H1 (cell line): ENCODE results near the gene DPPA5. TPM values are rescaled to one million over a fixed set of nuclear protein-coding genes. Genes with fewer than 3 reads are reported as not detected.

Experiments used
- CTCF ChIA-PET: fragments of 300-600 bp; sonication (Branson Sonifier 250); formaldehyde crosslinking; loops from one replicate; lab custom pipeline; 2021; ENCODE audit not compliant: partially characterized antibody; lab: Charles Lee
- POLR2A ChIA-PET: fragments of 300-600 bp; sonication (Branson Sonifier 250); formaldehyde crosslinking; loops from one replicate; lab custom pipeline; 2021; ENCODE audit warnings: inconsistent platforms; ENCODE audit not compliant: partially characterized antibody; lab: Charles Lee
- DNase-seq, 2 experiments: peaks; one replicate each; pipeline versions ENCODE4 v3.0.0 to v3.0.0-alpha.2; 2010 to 2022; ENCODE audit warnings: low spot score in 2 of 2, low read depth in 1 of 2, mixed read lengths in 1 of 2
- FAIRE-seq: peaks from 2 replicates; lab custom pipeline; 2011; peaks lifted over from hg19 to GRCh38; lab: Jason Lieb, UNC
- H2AFZ ChIP-seq: 2 replicates; pipeline ENCODE4 v1.8.1; 2012; ENCODE audit warnings: low read length, inconsistent platforms
- H2AK5ac ChIP-seq: 2 replicates; pipeline ENCODE4 v1.6.1; 2013; ENCODE audit warnings: low read depth, low read length
- H2BK120ac ChIP-seq: replicated peaks from 2 replicates; pipeline ENCODE3; 2013; ENCODE audit warnings: low read depth, low read length, inconsistent platforms
- H2BK12ac ChIP-seq: 2 replicates; pipeline ENCODE4 v1.6.1; 2013; ENCODE audit warnings: low read depth, low read length
- H2BK15ac ChIP-seq: 2 replicates; pipeline ENCODE4 v1.6.1; 2013; ENCODE audit warnings: low read length
- H2BK20ac ChIP-seq: 2 replicates; pipeline ENCODE4 v1.6.1; 2013; ENCODE audit warnings: low read length
- H2BK5ac ChIP-seq: 2 replicates; pipeline ENCODE4 v1.6.1; 2013; ENCODE audit warnings: low read depth, low read length
- H3K14ac ChIP-seq: 2 replicates; pipeline ENCODE4 v1.6.1; 2013; ENCODE audit warnings: inconsistent platforms; ENCODE audit not compliant: insufficient read length
- H3K18ac ChIP-seq: 2 replicates; pipeline ENCODE4 v1.6.1; 2013; ENCODE audit warnings: low read length; ENCODE audit errors: extremely low read depth
- H3K23ac ChIP-seq: 2 replicates; pipeline ENCODE4 v1.6.1; 2013; ENCODE audit warnings: inconsistent platforms; ENCODE audit not compliant: insufficient read length
- H3K23me2 ChIP-seq: 2 replicates; pipeline ENCODE4 v1.6.1; 2013; ENCODE audit warnings: low read depth, low read length
- H3K27ac ChIP-seq: 2 replicates; pipeline ENCODE4 v1.6.1; 2011; ENCODE audit warnings: low read depth, low read length, inconsistent platforms
- H3K27me3 ChIP-seq, 4 experiments: replicated peaks in 1 of 4; 1 replicate in 1 of 4; 2 replicates in 3 of 4; pipeline versions ENCODE4 v1.6.1 to v1.8.1; 2011 to 2013; ENCODE audit warnings: low read length in 3 of 4, mild to moderate bottlenecking in 3 of 4, inconsistent platforms in 2 of 4, mixed read lengths in 2 of 4, moderate library complexity in 1 of 4; ENCODE audit not compliant: control insufficient read depth in 3 of 4, insufficient read depth in 3 of 4; ENCODE audit errors: extremely low read depth in 1 of 4
- H3K36me3 ChIP-seq, 4 experiments: 2 replicates each; pipeline versions ENCODE4 v1.6.1 to v1.8.1; 2011 to 2013; ENCODE audit warnings: mild to moderate bottlenecking in 4 of 4, low read length in 3 of 4, moderate library complexity in 2 of 4, control low read depth in 1 of 4, inconsistent platforms in 1 of 4; ENCODE audit not compliant: insufficient read depth in 4 of 4, control insufficient read depth in 2 of 4
- H3K4ac ChIP-seq: replicated peaks from 2 replicates; pipeline ENCODE3; 2013; ENCODE audit warnings: low read length, low read depth, mixed read lengths, inconsistent platforms; ENCODE audit not compliant: insufficient read length
- H3K4me1 ChIP-seq, 4 experiments: replicated peaks in 1 of 4; 1 replicate in 1 of 4; 2 replicates in 3 of 4; pipeline versions ENCODE4 v1.6.1 to v1.8.1; 2011 to 2013; ENCODE audit warnings: low read length in 3 of 4, inconsistent platforms in 2 of 4, mixed read lengths in 1 of 4; ENCODE audit not compliant: insufficient read depth in 4 of 4, control insufficient read depth in 3 of 4
- H3K4me2 ChIP-seq, 2 experiments: 2 replicates each; pipeline versions ENCODE4 v1.6.1 to v1.8.1; 2011 to 2013; ENCODE audit warnings: low read depth in 2 of 2, low read length in 2 of 2, control low read depth in 1 of 2, inconsistent platforms in 1 of 2, mild to moderate bottlenecking in 1 of 2; ENCODE audit not compliant: insufficient read depth in 1 of 2
- H3K4me3 ChIP-seq, 4 experiments: fragments of 200-600, 300-600 bp in 1 of 4; sonication (generic), shearing (Covaris generic), sonication (Bioruptor Twin) in 1 of 4; 2 replicates each; pipeline versions ENCODE4 v1.5.1 to v1.8.1; 2011 to 2016; ENCODE audit warnings: low read length in 4 of 4, low read depth in 3 of 4, control low read depth in 2 of 4, inconsistent platforms in 2 of 4, mild to moderate bottlenecking in 2 of 4, mixed read lengths in 1 of 4, moderate library complexity in 1 of 4; ENCODE audit not compliant: insufficient read depth in 2 of 4; ENCODE audit errors: extremely low read depth in 1 of 4
- H3K56ac ChIP-seq: replicated peaks from 2 replicates; pipeline ENCODE3; 2013; ENCODE audit warnings: low read depth, mild to moderate bottlenecking, mixed read lengths, low read length, inconsistent platforms; ENCODE audit not compliant: insufficient read length
- H3K79me1 ChIP-seq: 2 replicates; pipeline ENCODE4 v1.6.1; 2013; ENCODE audit warnings: low read depth, low read length, control low read depth
- H3K79me2 ChIP-seq, 2 experiments: 2 replicates each; pipeline versions ENCODE4 v1.6.1 to v1.8.1; 2012 to 2013; ENCODE audit warnings: low read length in 2 of 2, mild to moderate bottlenecking in 2 of 2, inconsistent platforms in 1 of 2; ENCODE audit not compliant: insufficient read depth in 2 of 2, control insufficient read depth in 1 of 2
- H3K9ac ChIP-seq, 4 experiments: replicated peaks in 1 of 4; 1 replicate in 1 of 4; 2 replicates in 3 of 4; pipeline versions ENCODE4 v1.6.1 to v1.8.1; 2011 to 2013; ENCODE audit warnings: low read depth in 3 of 4, low read length in 3 of 4, control low read depth in 2 of 4, mild to moderate bottlenecking in 2 of 4, moderate library complexity in 2 of 4, inconsistent platforms in 1 of 4; ENCODE audit errors: extremely low read depth in 1 of 4
- H3K9me3 ChIP-seq, 2 experiments: 2 replicates each; pipeline versions ENCODE4 v1.6.1 to v1.8.1; 2012 to 2013; ENCODE audit warnings: mild to moderate bottlenecking in 2 of 2, moderate library complexity in 2 of 2, control low read depth in 1 of 2, inconsistent platforms in 1 of 2, low read depth in 1 of 2, low read length in 1 of 2, mixed read lengths in 1 of 2; ENCODE audit not compliant: insufficient read depth in 2 of 2
- H4K20me1 ChIP-seq, 2 experiments: replicated peaks in 1 of 2; 2 replicates each; pipeline versions ENCODE3 to v1.8.1; 2011 to 2013; ENCODE audit warnings: inconsistent platforms in 2 of 2, low read length in 2 of 2, mild to moderate bottlenecking in 1 of 2; ENCODE audit not compliant: insufficient read depth in 2 of 2, control insufficient read depth in 1 of 2
- H4K5ac ChIP-seq: 2 replicates; pipeline ENCODE4 v1.6.1; 2013; ENCODE audit warnings: low read length, low read depth, mixed read lengths, inconsistent platforms; ENCODE audit not compliant: insufficient read length
- H4K8ac ChIP-seq: 2 replicates; pipeline ENCODE4 v1.8.0; 2013; ENCODE audit warnings: mild to moderate bottlenecking, moderate library complexity, low read length, inconsistent platforms; ENCODE audit not compliant: insufficient read depth; ENCODE audit errors: extremely low read depth
- H4K91ac ChIP-seq: replicated peaks from 2 replicates; pipeline ENCODE3; 2013; ENCODE audit warnings: low read length, mixed read lengths, inconsistent platforms; ENCODE audit not compliant: insufficient read length
- BCL11A ChIP-seq, 2 experiments: IDR thresholded peaks; one replicate each; pipeline ENCODE4 v1.6.1; 2011; ENCODE audit warnings: low read depth in 2 of 2, low read length in 2 of 2, mild to moderate bottlenecking in 2 of 2
- CBX5 ChIP-seq: fragments of 300-800, 300-1000 bp; sonication (generic); IDR thresholded peaks from 2 replicates; pipeline ENCODE4 v1.7.1; 2016; ENCODE audit warnings: antibody characterized with exemption, low read length, low read depth
- EGR1 ChIP-seq: IDR thresholded peaks from 2 replicates; pipeline ENCODE4 v1.6.1; 2011; ENCODE audit warnings: low read depth, low read length, borderline replicate concordance
- EP300 ChIP-seq, 2 experiments: IDR thresholded peaks; 1 replicate in 1 of 2; 2 replicates in 1 of 2; pipeline ENCODE4 v1.6.1; 2011 to 2012; ENCODE audit warnings: low read depth in 2 of 2, low read length in 2 of 2, mild to moderate bottlenecking in 2 of 2, borderline replicate concordance in 1 of 2, inconsistent platforms in 1 of 2, moderate library complexity in 1 of 2
- HDAC2 ChIP-seq, 2 experiments: fragments of 300-600 bp in 1 of 2; sonication (generic) in 1 of 2; IDR thresholded peaks; 2 replicates each; pipeline ENCODE4 v1.6.1; 2011 to 2012; ENCODE audit warnings: low read depth in 2 of 2, low read length in 2 of 2, mild to moderate bottlenecking in 2 of 2, moderate library complexity in 2 of 2, borderline replicate concordance in 1 of 2, inconsistent platforms in 1 of 2
- HDAC6 ChIP-seq: IDR thresholded peaks from one replicate; pipeline ENCODE4 v1.7.1; 2012; ENCODE audit warnings: low read depth, mild to moderate bottlenecking, inconsistent platforms, low read length, moderate library complexity
- KDM1A ChIP-seq: fragments of 200-600, 300-600 bp; sonication (generic); IDR thresholded peaks from 2 replicates; pipeline ENCODE4 v1.7.1; 2016; ENCODE audit warnings: mild to moderate bottlenecking, low read length, borderline replicate concordance
- MAX ChIP-seq: IDR thresholded peaks from 2 replicates; pipeline ENCODE4 v1.6.1; 2012; ENCODE audit warnings: inconsistent platforms
- SAP30 ChIP-seq: fragments of 300-600 bp; sonication (generic); IDR thresholded peaks from 2 replicates; pipeline ENCODE4 v1.7.1; 2012; ENCODE audit warnings: low read length, moderate library complexity, mild to moderate bottlenecking, inconsistent platforms; ENCODE audit not compliant: insufficient read depth, insufficient replicate concordance
- TAF1 ChIP-seq: IDR thresholded peaks from 2 replicates; pipeline ENCODE4 v1.6.1; 2011; ENCODE audit warnings: mild to moderate bottlenecking, low read depth, low read length
- TEAD4 ChIP-seq: IDR thresholded peaks from 2 replicates; pipeline ENCODE4 v1.6.1; 2012; ENCODE audit warnings: low read depth, low read length, inconsistent platforms, mixed read lengths
- USF2 ChIP-seq: IDR thresholded peaks from 2 replicates; pipeline ENCODE4 v1.6.1; 2011; ENCODE audit warnings: low read length, improper control_type of control experiment
- WGBS, 2 experiments: shearing (Covaris generic) in 1 of 2; methylation state at CpG; one replicate each; pipeline versions ENCODE4 v1.1.6 to v1.1.7; 2013 to 2015; ENCODE audit warnings: low lambda C conversion rate in 2 of 2, mixed read lengths in 2 of 2, inconsistent platforms in 1 of 2, low coverage in 1 of 2, missing lambda C conversion rate in 1 of 2; ENCODE audit not compliant: insufficient replicate concordance in 2 of 2, insufficient coverage in 1 of 2, insufficient read length in 1 of 2; ENCODE audit errors: extremely low coverage in 1 of 2, missing lambda C conversion rate in 1 of 2; 5-methylcytosine and 5-hydroxymethylcytosine counted together
- polyA plus RNA-seq, 7 experiments: library from polyadenylated mRNA; depleted of rRNA in 3 of 7; stranded (reverse) in 5 of 7; unstranded in 2 of 7; fragments of >200 nt in 5 of 7; fragments of 200-250 nt in 2 of 7; gene quantifications; 1 replicate in 5 of 7; 2 replicates in 1 of 7; 4 replicates in 1 of 7; pipeline versions ENCODE4 v1.2.1 to v1.2.3, GENCODE V29; 2011 to 2013; ENCODE audit warnings: missing spikeins in 2 of 7, mixed read lengths in 2 of 7
- total RNA-seq: library from RNA; stranded (reverse); fragmentation: NEBNext Ultra II Directional; extraction: Animal tissue kit (Norgen Biotek cat#: 25700); gene quantifications from 2 replicates; pipeline ENCODE4 v1.2.1, GENCODE V29; 2021

Gene DPPA5
- total and polyA plus RNA-seq, 2 of the 8 experiments (the other 6 are each of a cell fraction or from before 2014, with no cell fraction given), result 2.0 to 2.9 TPM

GRCh38 chr6:73393278-73393677, 39.2 kb upstream of the DPPA5 start:
- Histone ChIP-seq H3K79me2 (no peaks in the 10 kb centered on the region), H3K23me2 (0 out of 2 replicates have a peak, but pooled peaks cover 1% of the 10 kb centered on the region), H2BK120ac (no peak overlapping the region), H3K9ac (no peak overlapping the region), H2BK20ac (no peak overlapping the region), H3K9me3 (peaks cover 0 to 5% of the 10 kb centered on the region in 2 experiments; a peak in 1 of 4 replicates), H4K5ac (no peak overlapping the region), H4K8ac (no peak overlapping the region; the same call in 1 of the 2 replicates), H3K4me3 (no peak overlapping the region), H3K14ac (no peak overlapping the region), H3K36me3 (no peaks in the 10 kb centered on the region), H3K27ac (no peak overlapping the region), H3K4me2 (no peak overlapping the region), H4K91ac (no peak overlapping the region), H2AFZ (no peak overlapping the region), H3K23ac (no peak overlapping the region), H3K4me1 (peaks cover 0 to 4% (median 0%) of the 10 kb centered on the region in 4 experiments; a peak in 2 of 7 replicates), H2BK5ac (no peak overlapping the region), H3K79me1 (no peaks in the 10 kb centered on the region), H3K56ac (no peak overlapping the region), H3K4ac (no peak overlapping the region), H2AK5ac (no peak overlapping the region), H2BK15ac (no peak overlapping the region; the same call in none of the 2 replicates), H3K27me3 (no peaks in the 10 kb centered on the region), H3K18ac (no peak overlapping the region), H4K20me1 (no peaks in the 10 kb centered on the region), H2BK12ac (no peak overlapping the region)
- WGBS, 2 experiments, result 95% methylated on average over 3 of the region's 3 CpGs; no CpG with 5 or more reads in 1 of the 2 experiments
- no peak for DNase-seq
- ChIA-PET CTCF (interaction anchor here (0.6 to 1.6 kb wide), 3 partner anchors 108 to 252 kb away, joined by 3 to 4 read pairs (median 3); no protein-coding TSS in a partner anchor), POLR2A (interaction anchor here (2.4 kb wide), 1 partner anchor 127 kb away, joined by 9 read pairs; the partner anchor contains the start of gene EEF1A1)
- no peak for FAIRE-seq
- no peak for TF ChIP-seq EGR1
- TF ChIP-seq HDAC6, result no peak
- no peak for TF ChIP-seq KDM1A
- TF ChIP-seq BCL11A (IDR thresholded peaks at IDR 0.05; ENCODE audit: low read depth in 2 of 2, low read length in 2 of 2), result no peak
- TF ChIP-seq USF2, result no peak
- TF ChIP-seq EP300 (IDR thresholded peaks at IDR 0.05; ENCODE audit: borderline replicate concordance in 1 of 2, low read depth in 2 of 2, low read length in 2 of 2), result no peak
- no peak for TF ChIP-seq TAF1
- TF ChIP-seq TEAD4, result no peak
- TF ChIP-seq MAX, result no peak
- no peak for TF ChIP-seq SAP30
- no peak for TF ChIP-seq CBX5
- TF ChIP-seq HDAC2 (IDR thresholded peaks at IDR 0.05; ENCODE audit: borderline replicate concordance in 1 of 2, low read depth in 2 of 2, low read length in 2 of 2), result no peak
